22Rv1 (cell line): ENCODE measurements around the gene ARL8B.

ENCODE experiments used
- ZFX ChIP-seq: fragments of 450-650 bp; IDR thresholded peaks from 2 replicates; pipeline ENCODE4 v1.6.1; 2017; ENCODE audit warnings: antibody characterized with exemption, borderline replicate concordance
- TF ChIP-seq, protein P1 (sequence below): fragments of 450-650 bp; IDR thresholded peaks from 2 replicates; pipeline ENCODE4 v1.5.1; 2017; ENCODE audit warnings: mild to moderate bottlenecking

DNA sequence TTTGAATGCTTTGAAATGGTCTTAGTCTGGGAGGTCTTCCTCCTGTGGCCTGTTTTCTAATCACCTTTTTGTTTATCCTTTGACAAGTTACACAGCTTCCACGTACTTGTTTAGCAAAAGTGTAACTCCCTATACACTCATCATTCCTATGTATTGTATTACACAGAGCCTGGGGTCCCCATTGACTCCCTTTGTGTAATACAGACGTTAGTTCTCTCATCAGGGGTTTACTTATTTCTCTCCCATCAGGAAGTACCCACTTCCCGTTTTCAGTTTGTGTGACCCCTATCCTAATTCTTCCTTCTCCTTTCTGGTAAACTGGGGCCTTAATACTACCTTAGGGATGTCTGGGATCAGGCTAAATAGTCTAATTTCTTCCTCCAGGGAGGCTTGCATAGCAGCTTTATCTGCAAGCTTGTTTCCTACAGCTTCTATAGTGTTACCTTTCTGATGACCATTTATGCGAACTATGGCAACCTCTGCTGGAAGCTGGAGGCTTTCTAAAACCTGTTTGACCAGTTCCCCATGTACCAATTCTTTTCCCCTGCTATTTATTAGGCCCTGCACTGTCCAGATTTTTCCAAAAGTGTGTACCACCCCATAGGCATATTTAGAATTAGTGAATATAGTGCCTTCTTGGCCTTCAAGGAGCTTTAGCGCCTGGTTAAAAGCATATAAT lies 22.4 kb downstream of the ARL8B start:
- TF ChIP-seq, protein P1, sequence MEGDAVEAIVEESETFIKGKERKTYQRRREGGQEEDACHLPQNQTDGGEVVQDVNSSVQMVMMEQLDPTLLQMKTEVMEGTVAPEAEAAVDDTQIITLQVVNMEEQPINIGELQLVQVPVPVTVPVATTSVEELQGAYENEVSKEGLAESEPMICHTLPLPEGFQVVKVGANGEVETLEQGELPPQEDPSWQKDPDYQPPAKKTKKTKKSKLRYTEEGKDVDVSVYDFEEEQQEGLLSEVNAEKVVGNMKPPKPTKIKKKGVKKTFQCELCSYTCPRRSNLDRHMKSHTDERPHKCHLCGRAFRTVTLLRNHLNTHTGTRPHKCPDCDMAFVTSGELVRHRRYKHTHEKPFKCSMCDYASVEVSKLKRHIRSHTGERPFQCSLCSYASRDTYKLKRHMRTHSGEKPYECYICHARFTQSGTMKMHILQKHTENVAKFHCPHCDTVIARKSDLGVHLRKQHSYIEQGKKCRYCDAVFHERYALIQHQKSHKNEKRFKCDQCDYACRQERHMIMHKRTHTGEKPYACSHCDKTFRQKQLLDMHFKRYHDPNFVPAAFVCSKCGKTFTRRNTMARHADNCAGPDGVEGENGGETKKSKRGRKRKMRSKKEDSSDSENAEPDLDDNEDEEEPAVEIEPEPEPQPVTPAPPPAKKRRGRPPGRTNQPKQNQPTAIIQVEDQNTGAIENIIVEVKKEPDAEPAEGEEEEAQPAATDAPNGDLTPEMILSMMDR: no peak
- no peak for TF ChIP-seq ZFX
